ENCODE results near the gene RPL37.

DNA sequence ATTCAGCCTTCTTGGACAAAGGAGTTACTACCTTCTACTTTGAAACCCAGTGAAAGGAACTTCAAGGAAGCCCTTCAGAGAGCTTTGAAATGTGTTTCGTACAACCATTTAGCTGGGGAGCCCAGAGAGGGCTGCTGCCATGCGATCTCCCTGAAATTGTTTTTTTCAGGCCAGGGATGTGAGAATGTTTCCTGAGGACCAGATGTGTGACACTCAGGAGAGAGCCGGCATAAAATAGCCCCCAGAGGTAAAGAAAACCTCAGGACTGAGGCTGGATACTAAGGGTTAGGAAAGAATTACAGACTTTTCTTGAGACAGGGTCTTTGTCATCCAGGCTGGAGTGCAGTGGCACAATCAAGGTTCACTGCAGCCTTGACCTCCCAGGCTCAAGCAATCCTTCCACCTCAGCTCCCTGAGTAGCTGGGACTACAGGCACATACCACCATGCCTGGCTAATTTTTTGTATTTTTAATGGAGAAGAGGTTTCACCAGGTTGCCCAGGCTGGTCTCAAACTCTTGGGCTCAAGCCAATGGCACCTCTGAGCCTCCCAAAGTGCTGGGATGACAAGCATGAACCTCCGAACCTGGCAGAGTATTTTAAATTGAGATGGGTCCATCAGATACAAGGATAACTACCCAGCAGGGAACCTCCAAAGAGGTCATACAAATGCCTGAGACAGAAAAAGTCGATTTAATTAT, 8.4 kb downstream of the RPL37 start:
- TF ChIP-seq, protein P1, sequence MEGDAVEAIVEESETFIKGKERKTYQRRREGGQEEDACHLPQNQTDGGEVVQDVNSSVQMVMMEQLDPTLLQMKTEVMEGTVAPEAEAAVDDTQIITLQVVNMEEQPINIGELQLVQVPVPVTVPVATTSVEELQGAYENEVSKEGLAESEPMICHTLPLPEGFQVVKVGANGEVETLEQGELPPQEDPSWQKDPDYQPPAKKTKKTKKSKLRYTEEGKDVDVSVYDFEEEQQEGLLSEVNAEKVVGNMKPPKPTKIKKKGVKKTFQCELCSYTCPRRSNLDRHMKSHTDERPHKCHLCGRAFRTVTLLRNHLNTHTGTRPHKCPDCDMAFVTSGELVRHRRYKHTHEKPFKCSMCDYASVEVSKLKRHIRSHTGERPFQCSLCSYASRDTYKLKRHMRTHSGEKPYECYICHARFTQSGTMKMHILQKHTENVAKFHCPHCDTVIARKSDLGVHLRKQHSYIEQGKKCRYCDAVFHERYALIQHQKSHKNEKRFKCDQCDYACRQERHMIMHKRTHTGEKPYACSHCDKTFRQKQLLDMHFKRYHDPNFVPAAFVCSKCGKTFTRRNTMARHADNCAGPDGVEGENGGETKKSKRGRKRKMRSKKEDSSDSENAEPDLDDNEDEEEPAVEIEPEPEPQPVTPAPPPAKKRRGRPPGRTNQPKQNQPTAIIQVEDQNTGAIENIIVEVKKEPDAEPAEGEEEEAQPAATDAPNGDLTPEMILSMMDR (IDR thresholded peaks at IDR 0.05; ENCODE audit: low read depth, low read length, poor library complexity, severe bottlenecking) = no peak
- no peak for TF ChIP-seq EZH2phosphoT487 (IDR thresholded peaks at IDR 0.05; ENCODE audit: borderline replicate concordance, low read length)

Measured in DOHH2 (cell line).